SK-N-SH (cell line): ENCODE measurements around the gene PARP12. TPM values are rescaled to one million over a fixed set of nuclear protein-coding genes. Genes with fewer than 3 reads are reported as not detected.

ENCODE experiments used
- CTCF ChIA-PET: fragments of 300-600, 350-600 bp; formaldehyde crosslinking; extraction: SDS; loops from one replicate; lab custom pipeline; 2021; lab: Yijun Ruan, JAX
- POLR2A ChIA-PET: fragments of 350-600 bp; sonication (Branson Sonifier 250); formaldehyde crosslinking; extraction: SDS; loops from one replicate; lab custom pipeline; 2020; ENCODE audit warnings: antibody characterized with exemption, inconsistent platforms; lab: Yijun Ruan, JAX
- DNase-seq: peaks from one replicate; pipeline ENCODE4 v3.0.0; 2012
- H2AFZ ChIP-seq: fragments of 200-600 bp; sonication (generic); 2 replicates; pipeline ENCODE4 v1.8.1; 2016; ENCODE audit warnings: antibody characterized with exemption, mild to moderate bottlenecking, low read depth
- H3F3A ChIP-seq: fragments of 200-600 bp; sonication (generic); replicated peaks from 2 replicates; pipeline ENCODE3; 2016; ENCODE audit warnings: antibody characterized with exemption, mild to moderate bottlenecking; ENCODE audit not compliant: insufficient read depth
- H3K27ac ChIP-seq, 2 experiments: fragments of 200-500 bp in 1 of 2; fragments of 200-600 bp in 1 of 2; sonication (Bioruptor generic) in 1 of 2; sonication (generic), shearing (Covaris generic) in 1 of 2; 2 replicates each; pipeline versions ENCODE4 v1.5.1 to v1.6.1; 2014 to 2016; ENCODE audit warnings: low read depth in 2 of 2, inconsistent platforms in 1 of 2, low read length in 1 of 2, mild to moderate bottlenecking in 1 of 2, mixed read lengths in 1 of 2
- H3K27me3 ChIP-seq: fragments of 200-600 bp; sonication (generic), shearing (Covaris generic); 2 replicates; pipeline ENCODE4 v1.6.1; 2016; ENCODE audit warnings: mixed run types; ENCODE audit not compliant: insufficient read depth
- H3K36me3 ChIP-seq, 2 experiments: fragments of 200-500 bp in 1 of 2; fragments of 200-600 bp in 1 of 2; sonication (Bioruptor generic) in 1 of 2; sonication (generic) in 1 of 2; replicated peaks in 1 of 2; 2 replicates each; pipeline versions ENCODE3 to v1.5.1; 2014 to 2016; ENCODE audit warnings: low read length in 1 of 2, mild to moderate bottlenecking in 1 of 2; ENCODE audit not compliant: insufficient read depth in 2 of 2, control insufficient read depth in 1 of 2
- H3K4me1 ChIP-seq, 2 experiments: fragments of 200-500 bp in 1 of 2; fragments of 200-600 bp in 1 of 2; sonication (Bioruptor generic) in 1 of 2; sonication (generic), shearing (Covaris generic) in 1 of 2; 2 replicates each; pipeline versions ENCODE4 v1.5.1 to v1.6.1; 2014 to 2016; ENCODE audit warnings: low read depth in 1 of 2, low read length in 1 of 2, mixed run types in 1 of 2; ENCODE audit not compliant: insufficient read depth in 2 of 2, control insufficient read depth in 1 of 2
- H3K4me2 ChIP-seq: fragments of 200-600 bp; sonication (generic), shearing (Covaris generic); 2 replicates; pipeline ENCODE4 v1.6.1; 2017; ENCODE audit warnings: mixed run types
- H3K4me3 ChIP-seq, 2 experiments: fragments of 200-500 bp in 1 of 2; fragments of 200-600 bp in 1 of 2; sonication (Bioruptor generic) in 1 of 2; sonication (generic), shearing (Covaris generic) in 1 of 2; 2 replicates each; pipeline versions ENCODE4 v1.5.1 to v1.8.1; 2014 to 2016; ENCODE audit warnings: low read depth in 2 of 2, inconsistent platforms in 1 of 2, low read length in 1 of 2, mild to moderate bottlenecking in 1 of 2, mixed read lengths in 1 of 2, moderate library complexity in 1 of 2
- H3K79me2 ChIP-seq: fragments of 200-600 bp; sonication (generic); 2 replicates; pipeline ENCODE4 v1.8.1; 2017; ENCODE audit warnings: mild to moderate bottlenecking; ENCODE audit not compliant: insufficient read depth
- H3K9ac ChIP-seq: fragments of 200-600 bp; sonication (generic); 2 replicates; pipeline ENCODE4 v1.6.1; 2017; ENCODE audit warnings: mixed run types
- H3K9me2 ChIP-seq: fragments of 200-600 bp; sonication (generic); 2 replicates; pipeline ENCODE4 v1.6.1; 2017; ENCODE audit warnings: mixed run types
- H3K9me3 ChIP-seq: fragments of 200-600 bp; sonication (generic); 2 replicates; pipeline ENCODE4 v1.6.1; 2017; ENCODE audit warnings: mixed run types, mild to moderate bottlenecking, moderate library complexity
- H4K20me1 ChIP-seq: fragments of 200-600 bp; sonication (generic); 2 replicates; pipeline ENCODE4 v1.6.1; 2017; ENCODE audit warnings: mild to moderate bottlenecking, mixed run types; ENCODE audit not compliant: insufficient read depth
- CHD2 ChIP-seq: fragments of 150-350 bp; IDR thresholded peaks from 2 replicates; pipeline ENCODE4 v1.6.1; 2018; ENCODE audit warnings: low read length; ENCODE audit not compliant: partially characterized antibody
- EP300 ChIP-seq, 2 experiments: IDR thresholded peaks; 2 replicates each; pipeline versions ENCODE4 v1.4.0 to v1.6.1; 2012; ENCODE audit warnings: borderline replicate concordance in 1 of 2, low read depth in 1 of 2, low read length in 1 of 2
- EZH2phosphoT487 ChIP-seq: fragments of 200-600 bp; sonication (generic); IDR thresholded peaks from 2 replicates; pipeline ENCODE4 v1.6.1; 2017; ENCODE audit warnings: low read depth, mixed run types, mild to moderate bottlenecking, antibody characterized with exemption, moderate library complexity, borderline replicate concordance
- FOSL2 ChIP-seq: IDR thresholded peaks from 2 replicates; pipeline ENCODE4 v1.4.0; 2012; ENCODE audit warnings: low read depth, mild to moderate bottlenecking, moderate library complexity, borderline replicate concordance
- GABPA ChIP-seq: IDR thresholded peaks from 2 replicates; pipeline ENCODE4 v1.4.0; 2012; ENCODE audit warnings: low read depth, mild to moderate bottlenecking
- MEF2A ChIP-seq: IDR thresholded peaks from 2 replicates; pipeline ENCODE4 v1.4.0; 2012; ENCODE audit warnings: low read depth, borderline replicate concordance
- MXI1 ChIP-seq: IDR thresholded peaks from 2 replicates; pipeline ENCODE4 v1.6.1; 2012; ENCODE audit warnings: mild to moderate bottlenecking, low read depth, low read length, improper control_type of control experiment
- RXRA ChIP-seq: IDR thresholded peaks from 2 replicates; pipeline ENCODE4 v1.4.0; 2012; ENCODE audit warnings: low read depth, mild to moderate bottlenecking, borderline replicate concordance
- SIN3A ChIP-seq: IDR thresholded peaks from 2 replicates; pipeline ENCODE4 v1.6.1; 2012; ENCODE audit warnings: low read depth, mild to moderate bottlenecking, low read length, moderate library complexity, borderline replicate concordance
- SMC3 ChIP-seq: IDR thresholded peaks from 2 replicates; pipeline ENCODE4 v1.6.1; 2012; ENCODE audit warnings: low read depth, low read length, improper control_type of control experiment
- TEAD4 ChIP-seq: IDR thresholded peaks from 2 replicates; pipeline ENCODE4 v1.4.0; 2012; ENCODE audit warnings: mild to moderate bottlenecking, borderline replicate concordance; ENCODE audit not compliant: insufficient read depth
- YY1 ChIP-seq: IDR thresholded peaks from 2 replicates; pipeline ENCODE4 v1.4.0; 2012; ENCODE audit warnings: low read depth, mild to moderate bottlenecking
- WGBS: methylation state at CpG from one replicate; pipeline ENCODE4 v1.1.6; 2017; ENCODE audit warnings: low lambda C conversion rate; 5-methylcytosine and 5-hydroxymethylcytosine counted together
- polyA plus RNA-seq, 3 experiments: library from polyadenylated mRNA; depleted of rRNA; stranded (reverse); fragments of >200 nt; gene quantifications; 2 replicates each; pipeline ENCODE4 v1.2.3, GENCODE V29; 2012
- TF ChIP-seq, protein P1 (sequence below): fragments of 150-350 bp; IDR thresholded peaks from 2 replicates; pipeline ENCODE4 v1.6.1; 2016; ENCODE audit warnings: mild to moderate bottlenecking, low read depth, low read length
- TF ChIP-seq, protein P2 (sequence below): IDR thresholded peaks from 2 replicates; pipeline ENCODE4; 2012
- TF ChIP-seq, protein P3 (sequence below): IDR thresholded peaks from 2 replicates; pipeline ENCODE4 v1.4.0; 2012; ENCODE audit warnings: low read depth, borderline replicate concordance
- TF ChIP-seq, protein P4 (sequence below): fragments of 150-350 bp; IDR thresholded peaks from 2 replicates; pipeline ENCODE4 v1.6.1; 2017; ENCODE audit warnings: antibody characterized with exemption, low read length, low read depth, borderline replicate concordance
- TF ChIP-seq, protein P5 (sequence below): IDR thresholded peaks from 2 replicates; pipeline ENCODE4 v1.4.0; 2012; ENCODE audit warnings: low read depth, borderline replicate concordance

PARP12 gene
- polyA plus RNA-seq, 1 of the 3 experiments (the other 2 are of a cell fraction), result 17.7 TPM

DNA sequence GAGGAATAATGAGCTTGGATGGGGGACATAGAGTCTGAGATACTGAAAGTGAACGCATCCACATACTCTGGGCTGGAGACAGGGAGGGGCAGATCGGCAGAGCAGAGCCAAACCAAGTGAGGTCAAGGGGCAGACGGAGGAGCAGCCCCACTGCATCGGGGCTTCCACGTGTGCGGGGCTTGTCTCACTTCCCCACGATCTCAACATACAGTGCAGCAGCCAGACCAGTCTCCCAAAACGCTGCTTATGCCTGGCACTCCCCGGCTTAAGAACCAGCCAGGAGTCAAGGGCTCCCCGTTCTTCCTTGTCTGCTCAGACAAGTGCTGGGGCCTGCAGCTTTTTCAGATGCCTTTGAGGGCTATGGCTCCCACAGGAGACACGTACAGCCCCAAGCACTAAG lies 43.6 kb downstream of the PARP12 start:
- DNase-seq, result no peak
- H3K79me2 ChIP-seq, result no peaks in the 10 kb centered on the region
- peaks cover 0 to 14% of the 10 kb centered on the region in 2 experiments; a peak in 1 of 4 replicates for H3K4me1 ChIP-seq
- H3K27me3 ChIP-seq, result no peaks in the 10 kb centered on the region; the same call in 1 of the 2 replicates
- ChIA-PET CTCF (interaction anchor here (0.8 to 5.6 kb wide), 4 partner anchors 11 to 26 kb away, joined by 4 to 24 read pairs (median 6); no protein-coding TSS in a partner anchor), POLR2A (no interaction called here)
- no peaks in the 10 kb centered on the region for H4K20me1 ChIP-seq
- H3K9ac ChIP-seq, result no peak overlapping the region
- TF ChIP-seq, protein P1, sequence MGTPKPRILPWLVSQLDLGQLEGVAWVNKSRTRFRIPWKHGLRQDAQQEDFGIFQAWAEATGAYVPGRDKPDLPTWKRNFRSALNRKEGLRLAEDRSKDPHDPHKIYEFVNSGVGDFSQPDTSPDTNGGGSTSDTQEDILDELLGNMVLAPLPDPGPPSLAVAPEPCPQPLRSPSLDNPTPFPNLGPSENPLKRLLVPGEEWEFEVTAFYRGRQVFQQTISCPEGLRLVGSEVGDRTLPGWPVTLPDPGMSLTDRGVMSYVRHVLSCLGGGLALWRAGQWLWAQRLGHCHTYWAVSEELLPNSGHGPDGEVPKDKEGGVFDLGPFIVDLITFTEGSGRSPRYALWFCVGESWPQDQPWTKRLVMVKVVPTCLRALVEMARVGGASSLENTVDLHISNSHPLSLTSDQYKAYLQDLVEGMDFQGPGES, result no peak
- TF ChIP-seq, protein P2, sequence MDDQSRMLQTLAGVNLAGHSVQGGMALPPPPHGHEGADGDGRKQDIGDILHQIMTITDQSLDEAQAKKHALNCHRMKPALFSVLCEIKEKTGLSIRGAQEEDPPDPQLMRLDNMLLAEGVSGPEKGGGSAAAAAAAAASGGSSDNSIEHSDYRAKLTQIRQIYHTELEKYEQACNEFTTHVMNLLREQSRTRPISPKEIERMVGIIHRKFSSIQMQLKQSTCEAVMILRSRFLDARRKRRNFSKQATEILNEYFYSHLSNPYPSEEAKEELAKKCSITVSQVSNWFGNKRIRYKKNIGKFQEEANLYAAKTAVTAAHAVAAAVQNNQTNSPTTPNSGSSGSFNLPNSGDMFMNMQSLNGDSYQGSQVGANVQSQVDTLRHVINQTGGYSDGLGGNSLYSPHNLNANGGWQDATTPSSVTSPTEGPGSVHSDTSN, result no peak
- TF ChIP-seq YY1 (no peak), CHD2 (no peak), EZH2phosphoT487 (no peak), SIN3A (no peak), GABPA (no peak), MEF2A (no peak), EP300 (IDR thresholded peaks at IDR 0.05; ENCODE audit: borderline replicate concordance in 1 of 2, low read depth in 1 of 2, low read length in 1 of 2) (no peak), SMC3 (no peak), MXI1 (no peak), TEAD4 (no peak), RXRA (no peak), FOSL2 (no peak)
- TF ChIP-seq, protein P3, sequence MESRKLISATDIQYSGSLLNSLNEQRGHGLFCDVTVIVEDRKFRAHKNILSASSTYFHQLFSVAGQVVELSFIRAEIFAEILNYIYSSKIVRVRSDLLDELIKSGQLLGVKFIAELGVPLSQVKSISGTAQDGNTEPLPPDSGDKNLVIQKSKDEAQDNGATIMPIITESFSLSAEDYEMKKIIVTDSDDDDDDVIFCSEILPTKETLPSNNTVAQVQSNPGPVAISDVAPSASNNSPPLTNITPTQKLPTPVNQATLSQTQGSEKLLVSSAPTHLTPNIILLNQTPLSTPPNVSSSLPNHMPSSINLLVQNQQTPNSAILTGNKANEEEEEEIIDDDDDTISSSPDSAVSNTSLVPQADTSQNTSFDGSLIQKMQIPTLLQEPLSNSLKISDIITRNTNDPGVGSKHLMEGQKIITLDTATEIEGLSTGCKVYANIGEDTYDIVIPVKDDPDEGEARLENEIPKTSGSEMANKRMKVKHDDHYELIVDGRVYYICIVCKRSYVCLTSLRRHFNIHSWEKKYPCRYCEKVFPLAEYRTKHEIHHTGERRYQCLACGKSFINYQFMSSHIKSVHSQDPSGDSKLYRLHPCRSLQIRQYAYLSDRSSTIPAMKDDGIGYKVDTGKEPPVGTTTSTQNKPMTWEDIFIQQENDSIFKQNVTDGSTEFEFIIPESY, result no peak
- TF ChIP-seq, protein P4, sequence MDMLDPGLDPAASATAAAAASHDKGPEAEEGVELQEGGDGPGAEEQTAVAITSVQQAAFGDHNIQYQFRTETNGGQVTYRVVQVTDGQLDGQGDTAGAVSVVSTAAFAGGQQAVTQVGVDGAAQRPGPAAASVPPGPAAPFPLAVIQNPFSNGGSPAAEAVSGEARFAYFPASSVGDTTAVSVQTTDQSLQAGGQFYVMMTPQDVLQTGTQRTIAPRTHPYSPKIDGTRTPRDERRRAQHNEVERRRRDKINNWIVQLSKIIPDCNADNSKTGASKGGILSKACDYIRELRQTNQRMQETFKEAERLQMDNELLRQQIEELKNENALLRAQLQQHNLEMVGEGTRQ, result no peak
- TF ChIP-seq, protein P5, sequence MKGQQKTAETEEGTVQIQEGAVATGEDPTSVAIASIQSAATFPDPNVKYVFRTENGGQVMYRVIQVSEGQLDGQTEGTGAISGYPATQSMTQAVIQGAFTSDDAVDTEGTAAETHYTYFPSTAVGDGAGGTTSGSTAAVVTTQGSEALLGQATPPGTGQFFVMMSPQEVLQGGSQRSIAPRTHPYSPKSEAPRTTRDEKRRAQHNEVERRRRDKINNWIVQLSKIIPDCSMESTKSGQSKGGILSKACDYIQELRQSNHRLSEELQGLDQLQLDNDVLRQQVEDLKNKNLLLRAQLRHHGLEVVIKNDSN, result no peak
- no peak overlapping the region for H3K4me3 ChIP-seq
- WGBS, result 89% methylated on average over 11 of the region's 11 CpGs
- H3F3A ChIP-seq, result peaks cover 3% of the 10 kb centered on the region
- no peak overlapping the region for H2AFZ ChIP-seq
- peaks cover under 1 to 2% of the 10 kb centered on the region in 2 experiments for H3K36me3 ChIP-seq
- H3K4me2 ChIP-seq, result no peak overlapping the region
- H3K9me3 ChIP-seq, result no peaks in the 10 kb centered on the region
- H3K27ac ChIP-seq, result no peak overlapping the region
- no peaks in the 10 kb centered on the region for H3K9me2 ChIP-seq
